SK-N-MC (cell line): Measurements from ENCODE around the gene PNPLA8.

Experiments
- EZH2 ChIP-seq: fragments of 200-600 bp; sonication (generic); IDR thresholded peaks from one replicate; pipeline ENCODE4 v1.6.1; 2017; ENCODE audit warnings: antibody characterized with exemption
- POLR2AphosphoS5 ChIP-seq: IDR thresholded peaks from 2 replicates; pipeline ENCODE4 v1.6.1; 2012; ENCODE audit warnings: mild to moderate bottlenecking, low read depth, low read length, borderline replicate concordance

DNA sequence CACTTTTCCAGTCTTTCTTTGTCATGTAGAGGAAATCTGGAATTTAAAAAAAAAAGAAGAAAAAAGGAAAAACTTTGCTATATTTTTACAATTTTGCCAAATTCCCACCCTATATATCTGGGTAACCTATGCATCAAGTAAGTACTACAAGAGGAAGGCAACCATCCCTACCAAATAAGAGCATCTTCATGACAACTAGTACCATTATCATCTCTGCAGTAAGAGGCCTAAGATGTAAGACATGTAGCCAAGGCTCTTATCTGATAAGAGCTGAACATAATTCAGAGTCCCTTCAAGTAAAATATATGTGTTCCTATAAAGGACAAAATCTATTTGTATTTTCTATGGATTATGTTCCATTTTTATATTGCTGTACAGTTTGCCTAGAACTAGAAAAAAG lies 40.1 kb upstream of the PNPLA8 start:
- no peak for TF ChIP-seq EZH2
- TF ChIP-seq POLR2AphosphoS5, result no peak
